GM12891 (cell line): ENCODE measurements around the gene OR6C1.

Experiments used
- PAX5 ChIP-seq: IDR thresholded peaks from 2 replicates; pipeline ENCODE4 v1.6.1; 2011; ENCODE audit warnings: low read length, moderate library complexity, mild to moderate bottlenecking; ENCODE audit not compliant: insufficient read depth, severe bottlenecking
- POLR2A ChIP-seq: IDR thresholded peaks from 2 replicates; pipeline ENCODE4 v1.6.1; 2011; ENCODE audit warnings: low read depth, low read length, control low read depth

GRCh38 chr12:55336002-55336401 is 21.9 kb downstream of the OR6C1 start:
- TF ChIP-seq PAX5 (no peak), POLR2A (no peak)
